GM19043 (cell line): Measurements from ENCODE around the gene CLCN2.
A peak's percentile ranks its signal among the peaks of the same experiment; 100 is the strongest.

ENCODE experiments used
- ATAC-seq: cut with Tn5 transposase; IDR thresholded peaks from one replicate; pipeline ENCODE4 v1.9.1; 2021; ENCODE audit warnings: low read depth; ENCODE audit not compliant: unreplicated experiment

The CLCN2 gene

DNA sequence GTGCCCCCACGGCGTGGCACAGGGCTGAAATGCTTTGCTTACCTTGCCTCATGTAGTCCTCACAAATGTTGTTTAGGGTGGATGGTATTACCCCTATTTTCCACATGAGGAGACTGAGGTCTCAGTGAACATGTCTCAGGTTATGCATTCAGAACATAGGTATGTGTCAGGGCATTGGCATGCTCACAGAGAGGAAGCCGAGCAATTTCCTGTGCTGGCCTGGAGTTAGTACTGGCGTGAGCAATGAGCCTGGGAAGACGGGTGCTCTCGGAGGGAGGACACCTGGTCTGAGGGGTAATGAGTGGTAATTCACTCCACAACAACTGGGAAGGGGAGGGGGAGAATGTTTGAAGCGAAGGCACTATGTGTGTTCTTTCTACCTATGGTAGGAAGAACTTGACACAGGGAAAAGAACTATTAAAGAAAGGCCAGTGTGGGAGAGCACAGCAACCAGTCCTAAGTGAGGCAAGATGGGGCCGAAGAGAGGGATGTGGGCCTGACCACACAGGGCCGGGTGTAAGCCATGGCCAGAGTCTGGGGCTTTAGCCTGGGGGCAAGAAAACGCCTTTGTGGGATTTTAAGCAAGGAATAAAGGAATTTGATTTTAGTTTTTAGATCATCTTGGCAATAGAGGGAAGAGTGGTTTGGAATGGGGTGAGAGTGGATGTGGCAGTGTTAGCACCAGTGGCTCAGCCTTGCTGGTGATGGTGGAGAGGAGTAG, 28.9 kb downstream of the CLCN2 start:
- ATAC-seq, result no peak

DNA sequence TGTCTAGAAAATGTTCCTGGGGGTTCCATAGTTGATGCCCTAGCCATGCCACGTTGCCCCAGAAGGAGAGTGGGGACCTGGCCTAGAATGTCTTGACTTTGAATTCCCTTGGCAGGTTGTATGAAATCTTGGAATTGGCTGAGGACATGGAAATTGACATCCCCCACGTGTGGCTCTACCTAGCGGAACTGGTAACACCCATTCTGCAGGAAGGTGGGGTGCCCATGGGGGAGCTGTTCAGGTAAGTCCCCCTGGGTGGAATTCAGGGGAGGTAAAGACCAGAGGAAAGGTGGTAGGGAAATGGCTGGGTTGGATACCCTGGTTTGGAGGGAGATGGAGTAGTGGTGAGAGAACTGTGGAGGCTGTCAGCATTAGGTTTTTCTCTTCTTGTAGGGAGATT, 32.9 kb downstream of the CLCN2 start:
- ATAC-seq, result no peak

DNA sequence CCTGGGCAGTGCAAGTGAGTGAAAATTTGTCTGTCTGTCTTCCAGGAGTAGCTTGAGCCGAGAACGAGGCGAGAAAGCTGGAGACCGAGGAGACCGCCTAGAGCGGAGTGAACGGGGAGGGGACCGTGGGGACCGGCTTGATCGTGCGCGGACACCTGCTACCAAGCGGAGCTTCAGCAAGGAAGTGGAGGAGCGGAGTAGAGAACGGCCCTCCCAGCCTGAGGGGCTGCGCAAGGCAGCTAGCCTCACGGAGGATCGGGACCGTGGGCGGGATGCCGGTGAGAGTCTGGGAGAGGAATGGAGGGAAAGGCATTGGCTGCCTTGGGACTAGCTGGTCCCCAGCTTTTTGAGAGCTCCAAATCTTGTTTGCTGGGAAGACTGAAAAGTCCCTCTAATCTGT, 34.2 kb downstream of the CLCN2 start:
- ATAC-seq, result no peak

DNA sequence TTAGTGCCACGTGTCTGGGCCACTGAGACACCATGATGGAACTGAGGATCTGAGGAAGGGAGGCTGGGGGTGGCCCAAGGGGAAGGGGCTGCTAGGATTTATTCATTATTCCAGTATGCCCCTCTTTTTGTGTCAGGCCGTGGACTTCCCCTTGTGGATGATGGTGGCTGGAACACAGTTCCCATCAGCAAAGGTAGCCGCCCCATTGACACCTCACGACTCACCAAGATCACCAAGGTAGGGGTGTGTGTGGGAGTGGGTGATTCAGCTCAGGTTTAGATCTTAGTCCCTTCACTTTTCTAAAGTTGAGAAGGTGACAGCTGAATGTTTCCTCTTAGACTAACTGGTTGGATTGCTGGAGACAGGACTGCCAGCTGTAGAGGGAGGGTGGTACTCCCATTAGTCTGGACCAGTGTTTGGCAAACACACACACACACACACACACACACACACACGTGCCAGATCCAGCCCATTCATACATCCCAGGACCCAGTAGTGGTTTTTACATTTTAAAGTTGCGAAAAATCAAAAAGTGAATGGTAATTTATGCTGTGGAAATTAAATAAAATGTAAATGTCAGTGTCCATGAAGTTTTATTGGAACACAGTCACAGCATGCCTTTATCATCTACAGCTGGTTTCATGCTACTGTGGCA, 35.6 kb downstream of the CLCN2 start:
- ATAC-seq, result no peak

DNA sequence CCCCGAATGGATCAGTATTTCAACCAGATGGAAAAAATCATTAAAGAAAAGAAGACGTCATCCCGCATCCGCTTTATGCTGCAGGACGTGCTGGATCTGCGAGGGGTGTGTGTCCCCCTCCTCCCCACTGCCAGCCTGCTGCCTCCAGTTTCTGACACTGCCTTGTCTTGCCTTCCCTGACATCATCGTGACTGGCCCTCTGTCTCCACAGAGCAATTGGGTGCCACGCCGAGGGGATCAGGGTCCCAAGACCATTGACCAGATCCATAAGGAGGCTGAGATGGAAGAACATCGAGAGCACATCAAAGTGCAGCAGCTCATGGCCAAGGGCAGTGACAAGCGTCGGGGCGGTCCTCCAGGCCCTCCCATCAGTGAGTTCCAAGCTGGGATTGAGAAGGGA, 36.1 kb downstream of the CLCN2 start:
- ATAC-seq, result no peak

DNA sequence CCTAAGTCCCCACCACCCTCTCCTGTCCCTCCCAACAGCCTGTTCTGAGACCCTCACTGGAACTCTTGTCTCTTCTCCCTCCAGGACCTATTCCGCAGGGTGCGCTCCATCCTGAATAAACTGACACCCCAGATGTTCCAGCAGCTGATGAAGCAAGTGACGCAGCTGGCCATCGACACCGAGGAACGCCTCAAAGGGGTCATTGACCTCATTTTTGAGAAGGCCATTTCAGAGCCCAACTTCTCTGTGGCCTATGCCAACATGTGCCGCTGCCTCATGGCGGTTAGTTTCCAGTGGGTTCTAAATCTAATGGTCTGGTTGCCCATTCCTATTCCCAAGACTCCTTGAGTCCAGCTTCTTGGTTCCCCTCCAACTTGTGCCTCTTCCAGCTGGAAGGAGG, 37.7 kb downstream of the CLCN2 start:
- ATAC-seq, result no peak

DNA sequence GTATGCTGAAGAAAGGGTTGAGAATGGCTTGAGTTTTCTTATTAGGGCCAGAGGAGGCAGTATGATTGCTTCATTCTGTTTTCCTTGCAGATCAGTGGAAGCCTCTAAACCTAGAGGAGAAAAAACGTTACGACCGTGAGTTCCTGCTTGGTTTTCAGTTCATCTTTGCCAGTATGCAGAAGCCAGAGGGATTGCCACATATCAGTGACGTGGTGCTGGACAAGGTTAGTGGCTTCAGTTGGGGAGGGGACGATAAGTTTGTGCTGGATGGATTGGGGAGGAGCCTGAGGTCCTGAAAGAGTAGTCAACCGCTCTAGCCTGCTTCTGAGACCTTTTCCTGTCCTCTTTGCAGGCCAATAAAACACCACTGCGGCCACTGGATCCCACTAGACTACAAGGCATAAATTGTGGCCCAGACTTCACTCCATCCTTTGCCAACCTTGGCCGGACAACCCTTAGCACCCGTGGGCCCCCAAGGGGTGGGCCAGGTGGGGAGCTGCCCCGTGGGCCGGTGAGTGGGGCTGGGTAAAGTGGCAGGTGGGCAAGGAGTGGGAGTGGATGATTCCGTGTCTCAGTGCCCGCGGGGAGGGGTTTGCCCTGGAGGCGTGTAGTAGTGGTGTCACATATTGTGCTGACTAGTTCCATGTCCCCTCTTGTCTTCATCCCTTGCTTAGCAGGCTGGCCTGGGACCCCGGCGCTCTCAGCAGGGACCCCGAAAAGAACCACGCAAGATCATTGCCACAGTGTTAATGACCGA, 38.5 kb downstream of the CLCN2 start:
- no peak for ATAC-seq

DNA sequence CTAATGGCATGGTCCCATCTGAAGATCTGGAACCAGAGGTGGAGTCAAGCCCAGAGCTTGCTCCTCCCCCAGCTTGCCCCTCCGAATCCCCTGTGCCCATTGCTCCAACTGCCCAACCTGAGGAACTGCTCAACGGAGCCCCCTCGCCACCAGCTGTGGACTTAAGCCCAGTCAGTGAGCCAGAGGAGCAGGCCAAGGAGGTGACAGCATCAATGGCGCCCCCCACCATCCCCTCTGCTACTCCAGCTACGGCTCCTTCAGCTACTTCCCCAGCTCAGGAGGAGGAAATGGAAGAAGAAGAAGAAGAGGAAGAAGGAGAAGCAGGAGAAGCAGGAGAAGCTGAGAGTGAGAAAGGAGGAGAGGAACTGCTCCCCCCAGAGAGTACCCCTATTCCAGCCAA, 39.7 kb downstream of the CLCN2 start:
- ATAC-seq, result no peak

DNA sequence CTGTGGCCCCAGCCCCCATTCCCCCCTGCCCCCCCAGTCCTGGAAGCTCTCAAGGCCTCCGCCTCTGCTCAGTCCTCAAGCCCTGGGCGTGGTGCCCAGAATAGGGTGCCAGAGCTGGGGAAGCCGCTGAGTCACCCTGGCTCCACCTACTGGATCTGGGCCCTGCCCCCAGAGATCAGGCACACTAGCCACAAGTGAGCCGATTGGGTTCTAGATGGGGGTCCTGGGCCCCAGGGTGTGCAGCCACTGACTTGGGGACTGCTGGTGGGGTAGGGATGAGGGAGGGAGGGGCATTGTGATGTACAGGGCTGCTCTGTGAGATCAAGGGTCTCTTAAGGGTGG, 41.3 kb downstream of the CLCN2 start:
- no peak for ATAC-seq

DNA sequence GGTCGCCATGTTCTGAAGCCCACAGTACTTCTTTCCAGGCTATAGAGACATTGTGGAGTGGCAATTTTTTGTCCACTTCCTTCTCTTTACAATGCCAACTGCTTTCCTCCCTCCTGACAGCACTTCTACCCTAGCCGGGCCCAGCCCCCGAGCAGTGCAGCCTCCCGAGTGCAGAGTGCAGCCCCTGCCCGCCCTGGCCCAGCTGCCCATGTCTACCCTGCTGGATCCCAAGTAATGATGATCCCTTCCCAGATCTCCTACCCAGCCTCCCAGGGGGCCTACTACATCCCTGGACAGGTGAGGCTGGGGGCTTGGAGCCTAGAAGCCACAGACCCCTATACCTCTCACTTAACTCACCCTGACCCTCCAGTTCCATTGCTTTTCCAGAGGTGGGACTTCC, 44.2 kb downstream of the CLCN2 start:
- no peak for ATAC-seq

DNA sequence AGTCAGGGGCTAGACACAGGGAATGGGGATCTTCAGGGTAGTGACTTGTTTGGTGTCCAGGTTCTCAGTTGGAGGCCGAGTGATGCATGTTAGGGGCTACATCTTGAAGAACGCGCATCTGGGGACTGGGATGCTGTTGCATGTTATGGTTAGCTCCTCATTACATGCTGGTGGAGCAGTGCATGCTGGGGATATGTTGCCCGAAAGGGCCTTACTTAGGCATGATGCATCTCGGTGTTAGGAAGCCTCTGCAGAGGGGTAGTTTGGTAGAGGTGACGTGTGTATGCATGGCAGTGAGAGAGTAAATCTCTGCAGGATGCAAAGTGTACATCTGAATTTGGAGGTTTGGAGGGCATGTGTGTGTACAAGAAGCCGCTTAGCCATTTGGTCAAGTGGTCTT, 44.6 kb downstream of the CLCN2 start:
- no peak for ATAC-seq

DNA sequence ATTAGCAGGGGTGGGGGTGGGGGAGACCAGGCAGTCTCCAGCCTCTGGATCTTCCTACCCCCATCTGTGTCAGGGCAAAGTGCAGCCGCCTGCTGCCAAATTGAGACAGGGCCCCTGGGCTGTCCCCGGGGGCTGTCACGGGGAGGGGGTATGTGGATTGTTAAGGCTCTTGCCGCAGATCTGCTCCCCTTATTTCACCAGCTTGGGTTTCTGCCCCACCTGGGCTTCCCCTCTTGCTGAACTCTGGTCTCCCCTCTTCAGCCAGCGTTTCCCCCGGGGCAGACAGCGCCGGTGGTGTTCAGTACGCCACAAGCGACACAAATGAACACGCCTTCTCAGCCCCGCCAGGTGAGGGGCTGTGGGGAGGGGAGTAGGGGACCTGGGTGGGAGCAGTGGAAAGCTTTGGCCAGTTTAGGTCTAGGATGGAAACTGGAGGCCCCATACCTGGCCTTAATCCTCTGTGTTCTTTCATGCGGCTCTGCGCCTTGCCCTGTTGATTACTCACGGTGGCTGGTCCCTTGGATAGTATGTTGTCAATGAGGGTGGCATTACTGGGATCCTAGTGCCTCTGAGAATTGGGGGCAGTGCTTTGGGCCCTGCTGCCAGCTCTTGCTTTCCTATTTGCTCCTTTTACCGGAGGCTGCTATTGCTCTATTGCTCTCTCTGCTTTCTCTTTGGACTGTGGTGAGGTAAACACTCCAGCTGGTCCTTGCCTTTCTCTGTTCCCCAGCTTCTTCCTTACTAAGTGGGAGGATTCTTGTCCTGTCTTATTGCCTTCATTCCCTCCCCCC, 45.3 kb downstream of the CLCN2 start:
- ATAC-seq, result no peak

DNA sequence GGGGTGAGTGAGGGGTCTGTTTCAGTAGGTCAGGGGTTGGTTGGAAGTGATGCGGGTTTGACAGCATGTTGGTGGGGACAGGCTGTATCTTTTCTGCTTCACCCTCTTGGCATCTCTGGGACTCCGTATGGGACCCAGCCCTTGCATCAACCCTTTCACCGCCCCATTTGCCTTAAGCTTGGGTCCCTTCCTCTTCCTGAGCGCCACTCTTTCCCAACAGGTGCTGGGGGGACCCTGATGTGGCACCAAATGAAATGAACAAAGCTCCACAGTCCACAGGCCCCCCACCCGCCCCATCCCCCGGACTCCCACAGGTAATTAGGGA, 45.9 kb downstream of the CLCN2 start:
- no peak for ATAC-seq

DNA sequence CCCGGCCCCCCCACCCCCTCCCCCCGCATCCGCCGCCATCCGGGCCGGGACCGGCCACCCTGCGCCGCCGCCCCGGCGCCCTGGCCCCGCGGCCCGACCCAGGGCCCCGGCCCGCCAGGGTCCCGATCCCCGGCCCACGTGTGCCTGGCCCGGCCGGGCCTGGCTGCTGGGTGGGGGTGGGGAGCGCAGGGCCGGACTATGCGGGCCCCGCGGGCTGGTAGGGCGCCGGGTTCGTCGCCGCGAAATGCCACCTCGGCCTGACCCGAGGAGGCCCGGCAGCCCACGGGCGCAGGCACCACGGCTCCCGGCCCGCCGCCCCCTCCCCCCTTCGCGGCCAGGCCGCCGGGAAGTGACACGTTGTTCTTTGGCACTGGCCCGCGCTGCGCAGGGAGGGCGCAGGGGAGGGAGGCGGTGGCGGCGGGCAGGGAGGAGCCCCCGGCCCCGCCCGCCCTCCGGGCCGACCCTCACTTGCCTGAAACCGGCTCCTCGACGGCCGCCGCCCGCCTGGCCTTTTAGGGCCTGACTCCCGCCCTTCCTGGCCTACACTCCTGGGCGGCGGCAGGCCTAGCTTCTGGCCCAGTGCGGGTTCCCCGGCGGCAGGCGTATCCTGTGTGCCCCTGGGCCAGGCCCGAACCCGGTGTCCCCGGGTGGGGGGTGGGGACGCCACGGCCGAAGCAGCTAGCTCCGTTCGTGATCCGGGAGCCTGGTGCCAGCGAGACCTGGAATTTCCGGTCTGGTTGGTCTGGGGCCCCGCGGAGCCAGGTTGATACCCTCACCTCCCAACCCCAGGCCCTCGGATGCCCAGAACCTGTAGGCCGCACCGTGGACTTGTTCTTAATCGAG, 46.5 kb downstream of the CLCN2 start:
- peak; percentile 31 for ATAC-seq

DNA sequence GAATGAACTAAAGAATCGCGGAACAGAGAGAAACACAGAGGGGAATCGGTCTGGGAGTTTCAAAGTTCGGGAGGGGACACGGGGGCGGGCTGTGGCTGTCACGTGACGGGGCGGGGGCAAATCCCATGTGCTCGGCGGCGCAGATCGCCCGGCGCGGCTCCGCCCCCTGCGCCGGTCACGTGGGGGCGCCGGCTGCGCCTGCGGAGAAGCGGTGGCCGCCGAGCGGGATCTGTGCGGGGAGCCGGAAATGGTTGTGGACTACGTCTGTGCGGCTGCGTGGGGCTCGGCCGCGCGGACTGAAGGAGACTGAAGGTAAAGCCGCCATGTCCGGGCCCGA, 47.1 kb downstream of the CLCN2 start, which contains the start of gene EIF4G1:
TSS of gene EIF4G1 (plus strand) at position 244 of the 337 bp plus-strand sequence. CDS start 1,191 bp downstream, outside the sequence.
- ATAC-seq, result peak; percentile 85

DNA sequence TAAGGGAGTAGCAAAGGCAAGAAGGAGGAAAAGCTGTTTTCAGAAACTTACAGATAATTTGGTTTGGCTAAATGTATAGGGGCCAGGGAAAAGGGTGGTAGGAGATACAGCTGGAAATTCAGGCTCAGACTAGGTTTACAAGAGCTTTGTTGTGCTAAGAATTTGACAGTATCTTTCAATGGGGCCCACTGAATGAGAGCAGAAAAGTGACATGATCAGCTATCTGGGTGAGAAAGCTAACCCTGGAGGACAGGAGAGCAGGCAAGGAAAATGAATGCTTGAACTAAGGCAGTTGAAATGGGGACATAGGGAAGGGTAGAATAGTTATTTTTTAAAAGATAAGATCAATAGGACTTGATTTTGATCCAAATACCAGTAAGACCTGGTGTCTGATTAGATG, 49.8 kb downstream of the CLCN2 start:
- no peak for ATAC-seq

DNA sequence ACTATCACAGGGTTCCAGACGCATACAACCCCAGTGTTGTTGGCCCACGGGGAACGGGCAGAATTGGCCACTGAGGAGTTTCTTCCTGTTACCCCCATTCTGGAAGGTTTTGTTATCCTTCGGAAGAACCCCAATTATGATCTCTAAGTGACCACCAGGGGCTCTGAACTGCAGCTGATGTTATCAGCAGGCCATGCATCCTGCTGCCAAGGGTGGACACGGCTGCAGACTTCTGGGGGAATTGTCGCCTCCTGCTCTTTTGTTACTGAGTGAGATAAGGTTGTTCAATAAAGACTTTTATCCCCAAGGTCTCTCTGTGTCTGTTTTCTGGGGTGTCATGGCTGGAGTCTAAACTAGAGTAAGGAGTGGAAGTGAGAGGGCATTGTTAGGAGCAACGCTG, 52.7 kb downstream of the CLCN2 start:
- no peak for ATAC-seq

DNA sequence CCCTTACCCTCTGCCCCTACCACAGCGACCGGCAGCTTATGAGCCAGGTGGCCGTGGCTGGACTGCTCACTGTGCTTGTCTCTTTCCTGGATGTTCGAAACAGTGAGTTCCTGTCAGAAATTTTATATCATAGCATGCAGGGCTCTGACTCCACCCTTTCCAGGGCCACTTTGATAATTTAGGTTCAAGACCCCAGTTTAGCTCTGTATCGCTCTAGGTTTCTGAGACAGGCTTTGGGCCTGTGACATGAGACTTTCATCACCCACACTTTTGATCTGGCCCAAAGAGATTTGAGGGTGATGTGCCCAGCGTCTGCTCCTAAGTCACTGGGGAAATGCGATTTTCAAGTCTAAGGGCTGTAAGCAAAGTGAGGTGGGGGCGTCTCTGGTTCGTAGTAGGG, 53.5 kb downstream of the CLCN2 start:
- ATAC-seq, result no peak

DNA sequence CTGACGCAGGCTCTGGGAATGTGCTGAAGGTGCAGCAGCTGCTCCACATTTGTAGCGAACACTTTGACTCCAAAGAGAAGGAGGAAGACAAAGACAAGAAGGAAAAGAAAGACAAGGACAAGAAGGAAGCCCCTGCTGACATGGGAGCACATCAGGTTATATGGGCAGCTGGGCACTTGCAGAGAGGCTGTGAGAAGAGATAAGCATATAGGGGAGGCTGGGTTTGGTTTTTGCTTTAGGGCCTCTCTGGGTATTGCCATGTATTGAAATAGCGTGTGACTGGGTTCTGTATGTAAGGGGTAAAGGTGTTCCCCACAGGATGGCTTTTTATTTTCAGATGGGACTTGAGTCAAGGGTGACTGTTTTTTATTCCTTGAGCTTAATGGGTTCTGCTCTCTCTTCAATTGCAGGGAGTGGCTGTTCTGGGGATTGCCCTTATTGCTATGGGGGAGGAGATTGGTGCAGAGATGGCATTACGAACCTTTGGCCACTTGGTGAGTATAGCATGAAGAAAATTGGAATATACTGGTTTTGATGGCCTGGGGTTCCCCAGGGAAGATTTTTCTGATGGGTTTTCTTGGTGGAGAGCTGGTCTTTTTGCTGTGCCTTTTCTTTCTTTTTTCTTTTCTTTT, 54.9 kb downstream of the CLCN2 start:
- no peak for ATAC-seq

DNA sequence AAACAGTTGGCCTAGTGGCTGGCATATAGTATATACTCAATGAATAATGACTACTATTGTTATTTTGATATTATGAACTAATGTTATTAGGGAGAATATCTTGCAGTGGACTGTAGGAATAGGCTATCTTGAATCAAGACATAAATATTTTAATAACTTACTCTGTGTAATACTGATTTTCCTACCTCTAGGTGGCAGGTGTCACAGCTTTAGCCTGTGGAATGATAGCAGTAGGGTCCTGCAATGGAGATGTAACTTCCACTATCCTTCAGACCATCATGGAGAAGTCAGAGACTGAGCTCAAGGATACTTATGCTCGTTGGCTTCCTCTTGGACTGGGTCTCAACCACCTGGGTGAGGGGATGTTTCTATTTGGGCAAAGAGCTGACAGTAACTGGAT, 55.8 kb downstream of the CLCN2 start:
- no peak for ATAC-seq
